Right forelimb (tissue), 1 donor: ENCODE data around the gene MLPH.

Source experiments
- DNase-seq: peaks from one replicate; pipeline ENCODE4 v3.0.0-alpha.2; 2018

Gene MLPH

DNA sequence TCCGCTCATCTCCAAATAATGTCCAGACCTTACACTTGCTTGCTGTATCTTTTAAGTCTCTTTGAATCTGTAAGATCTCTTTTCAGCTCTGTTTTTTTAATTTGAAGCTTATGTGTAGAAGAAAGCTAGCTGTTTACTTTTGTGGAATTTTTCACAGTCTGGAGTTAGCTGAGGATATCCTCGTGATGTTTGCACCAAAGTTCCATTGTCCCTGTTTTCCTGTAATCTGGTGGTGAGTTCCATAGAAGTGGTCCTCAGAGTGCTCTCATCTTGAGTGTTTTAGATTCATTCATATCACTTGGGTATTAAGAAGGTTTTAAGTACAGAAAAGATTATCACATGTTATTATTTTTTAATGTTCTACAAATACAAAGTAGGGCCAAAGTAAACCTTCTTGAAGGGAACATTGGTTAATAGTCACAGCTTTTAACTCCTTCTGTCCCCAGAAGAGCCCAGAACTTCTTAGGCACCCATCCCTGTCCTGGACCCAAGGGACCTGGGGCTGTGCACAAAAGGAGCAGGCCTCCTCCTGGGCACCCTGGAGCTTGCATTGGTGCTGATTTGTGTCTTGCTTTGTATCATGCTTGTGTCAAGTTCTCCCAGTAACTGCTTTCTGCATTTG lies 15.0 kb downstream of the MLPH start:
- no peak for DNase-seq

DNA sequence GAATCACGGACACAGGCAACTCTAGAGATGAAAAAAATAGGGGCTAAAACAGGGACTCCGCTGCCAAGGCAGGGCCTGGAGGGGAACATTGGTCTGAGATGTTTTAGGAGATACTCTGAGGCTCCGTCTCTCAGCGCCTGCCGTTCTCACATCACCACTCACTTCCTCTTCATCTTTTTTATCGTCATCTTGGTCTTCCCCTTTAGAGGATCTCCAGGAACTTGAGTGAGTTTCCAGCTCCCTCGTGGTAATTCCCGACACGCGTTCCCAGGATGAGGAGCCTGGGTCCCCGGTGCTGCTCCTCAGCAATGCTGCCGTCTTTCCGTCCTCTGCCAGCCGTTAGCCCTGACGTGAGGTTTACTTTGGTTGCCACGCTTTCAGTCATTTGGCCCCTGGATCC lies 16.1 kb downstream of the MLPH start:
- no peak for DNase-seq

DNA sequence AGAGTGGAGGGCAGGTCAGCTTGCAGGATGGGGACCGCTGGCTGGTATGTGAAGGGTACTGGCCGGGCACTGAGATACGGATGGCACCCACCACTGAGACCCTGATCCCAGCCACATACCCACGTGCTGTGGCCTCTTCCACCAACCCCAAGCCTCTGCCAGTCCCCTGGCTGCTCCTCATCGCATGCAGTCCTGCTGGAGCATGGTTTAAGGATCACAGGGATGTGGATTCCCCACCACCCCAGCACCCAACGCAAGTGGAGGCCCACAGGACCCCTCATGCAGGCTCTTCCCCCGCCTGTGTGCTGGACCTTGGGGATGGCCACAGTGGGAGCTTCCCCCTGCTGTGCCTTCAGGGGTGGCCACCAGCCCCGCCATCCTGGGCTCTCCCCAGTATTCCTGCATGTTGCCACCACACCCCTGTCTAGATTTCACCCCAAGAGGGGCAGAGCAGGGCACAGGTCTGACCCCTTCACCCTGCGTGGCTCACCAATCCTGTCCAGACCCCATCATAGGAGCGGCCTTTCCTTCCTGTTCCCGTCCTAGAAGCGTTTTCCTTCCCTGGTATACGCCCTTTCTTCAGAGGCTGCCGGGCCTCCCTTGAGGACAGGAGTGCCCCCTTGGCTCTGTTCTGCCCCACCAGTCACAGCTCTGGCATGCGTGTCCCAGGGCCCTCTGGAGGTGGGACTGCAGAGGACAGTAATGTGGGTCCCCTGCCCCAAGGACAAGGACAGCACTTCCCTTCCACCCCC lies 18.3 kb downstream of the MLPH start:
- DNase-seq, result no peak

DNA sequence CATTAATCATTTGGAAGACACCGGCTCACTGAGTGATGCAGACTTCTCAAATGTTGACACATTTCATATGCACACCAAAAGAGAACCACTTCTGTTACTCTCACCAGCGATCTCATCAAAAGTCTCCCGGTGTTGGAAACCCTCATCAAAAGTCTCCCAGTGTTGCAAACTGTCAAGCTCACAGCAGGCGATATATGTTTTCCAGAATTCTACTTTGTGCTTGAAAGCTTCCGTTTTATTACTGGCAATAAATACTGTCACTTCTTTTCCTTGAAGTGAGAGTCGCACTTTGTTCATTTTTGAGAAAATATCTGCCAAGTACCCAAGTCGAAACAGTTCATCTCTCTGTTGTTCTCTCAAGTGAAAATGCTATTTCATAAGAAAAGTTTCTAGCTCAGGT lies 20.5 kb downstream of the MLPH start:
- no peak for DNase-seq

DNA sequence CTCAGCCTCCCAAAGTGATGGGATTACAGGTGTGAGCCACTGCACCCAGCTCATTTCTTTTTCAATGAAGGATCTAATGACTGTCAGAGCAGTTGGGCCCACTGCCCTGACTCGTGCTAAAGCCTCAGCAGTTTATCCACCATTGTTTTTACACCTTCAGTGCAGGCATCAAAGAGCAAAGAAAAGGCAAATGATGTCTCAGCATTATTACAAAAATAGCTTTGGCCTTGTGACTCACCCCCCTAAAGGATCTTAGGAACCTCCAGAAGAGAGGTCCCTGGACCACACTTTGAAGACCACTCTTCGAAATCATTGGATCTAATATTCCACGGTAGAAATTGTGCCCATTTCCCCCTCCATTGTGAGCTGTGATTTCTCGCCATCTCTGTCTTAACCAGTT lies 21.3 kb downstream of the MLPH start:
- no peak for DNase-seq

DNA sequence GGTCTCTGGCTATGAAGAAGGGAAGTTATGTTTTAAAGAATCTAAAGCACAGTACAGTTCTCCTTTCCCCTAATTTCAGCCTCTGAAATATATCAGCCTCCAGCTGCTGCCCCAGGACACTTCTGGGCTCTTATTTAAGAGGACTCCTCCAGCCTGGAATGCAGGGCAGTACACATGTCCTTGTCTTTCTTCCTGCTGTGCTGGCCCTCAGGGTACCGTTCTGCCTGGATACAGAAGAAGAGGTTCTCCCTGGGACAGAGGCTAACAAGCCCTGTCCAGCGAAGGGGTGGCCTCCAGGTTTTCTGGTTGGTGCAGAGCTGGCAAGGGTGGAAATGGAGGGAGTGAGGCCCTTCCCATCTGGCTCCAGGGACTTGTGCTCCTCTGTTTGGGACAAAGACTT lies 22.1 kb downstream of the MLPH start:
- DNase-seq, result no peak

DNA sequence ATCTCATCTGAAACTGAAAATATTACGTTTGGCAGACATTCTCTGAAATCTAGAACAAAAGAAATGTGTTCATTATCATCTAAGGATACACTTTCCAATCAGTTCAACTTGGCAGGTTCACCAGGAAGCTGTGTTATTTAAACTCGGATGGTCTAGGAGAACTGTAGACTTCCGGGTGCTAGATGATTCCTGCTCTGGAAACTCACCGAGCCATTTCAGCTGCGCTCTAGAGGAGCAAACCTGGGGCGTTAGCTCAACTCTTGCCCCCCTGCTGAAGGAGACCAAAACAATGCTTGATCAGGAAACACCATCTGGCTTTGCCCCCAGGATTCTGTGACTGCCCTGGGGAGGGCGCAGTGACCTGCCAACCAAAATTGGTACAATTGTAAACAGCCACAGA lies 22.9 kb downstream of the MLPH start:
- no peak for DNase-seq

DNA sequence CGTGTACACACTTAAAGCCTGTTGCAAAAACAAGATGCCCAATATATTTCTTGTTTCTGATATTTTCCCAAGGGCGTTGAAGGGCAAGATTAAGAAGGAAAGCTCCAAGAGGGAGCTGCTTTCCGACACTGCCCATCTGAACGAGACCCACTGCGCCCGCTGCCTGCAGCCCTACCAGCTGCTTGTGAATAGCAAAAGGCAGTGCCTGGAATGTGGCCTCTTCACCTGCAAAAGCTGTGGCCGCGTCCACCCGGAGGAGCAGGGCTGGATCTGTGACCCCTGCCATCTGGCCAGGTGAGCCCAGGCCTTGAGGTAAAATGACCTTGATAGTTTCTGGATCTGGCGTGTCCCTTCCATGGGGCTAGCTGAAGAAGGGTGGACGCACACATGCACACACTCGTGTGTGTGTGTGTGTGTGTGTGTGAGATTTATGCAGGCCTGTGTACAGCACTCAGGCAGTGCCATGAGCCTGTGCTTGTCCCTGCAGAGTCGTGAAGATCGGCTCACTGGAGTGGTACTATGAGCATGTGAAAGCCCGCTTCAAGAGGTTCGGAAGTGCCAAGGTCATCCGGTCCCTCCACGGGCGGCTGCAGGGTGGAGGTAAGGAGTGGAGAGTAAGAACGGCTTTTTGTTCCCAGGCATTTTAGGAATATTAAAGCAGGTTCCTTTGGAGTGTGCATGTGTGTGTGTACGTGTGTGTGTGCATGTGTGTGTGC lies 23.6 kb downstream of the MLPH start:
- DNase-seq, result no peak

DNA sequence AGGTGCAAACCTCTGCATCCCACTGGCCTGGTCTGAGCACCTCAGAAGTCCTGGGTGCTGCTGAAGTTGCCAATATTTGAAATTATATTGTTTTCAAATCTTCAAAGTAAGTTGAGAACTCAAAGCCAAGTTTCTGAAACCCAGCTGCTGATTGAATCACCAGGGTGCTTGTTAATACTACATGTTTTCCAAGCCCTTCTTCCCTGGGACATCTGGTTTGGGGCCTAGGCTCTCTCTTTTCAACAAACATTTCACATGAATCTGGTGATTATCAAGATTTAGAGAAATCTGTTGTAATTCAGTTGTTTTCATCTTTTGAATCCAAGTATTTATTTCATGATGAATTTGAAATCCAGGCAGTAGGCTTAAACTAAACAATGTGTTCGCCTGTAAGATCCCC lies 24.4 kb downstream of the MLPH start:
- DNase-seq, result no peak

DNA sequence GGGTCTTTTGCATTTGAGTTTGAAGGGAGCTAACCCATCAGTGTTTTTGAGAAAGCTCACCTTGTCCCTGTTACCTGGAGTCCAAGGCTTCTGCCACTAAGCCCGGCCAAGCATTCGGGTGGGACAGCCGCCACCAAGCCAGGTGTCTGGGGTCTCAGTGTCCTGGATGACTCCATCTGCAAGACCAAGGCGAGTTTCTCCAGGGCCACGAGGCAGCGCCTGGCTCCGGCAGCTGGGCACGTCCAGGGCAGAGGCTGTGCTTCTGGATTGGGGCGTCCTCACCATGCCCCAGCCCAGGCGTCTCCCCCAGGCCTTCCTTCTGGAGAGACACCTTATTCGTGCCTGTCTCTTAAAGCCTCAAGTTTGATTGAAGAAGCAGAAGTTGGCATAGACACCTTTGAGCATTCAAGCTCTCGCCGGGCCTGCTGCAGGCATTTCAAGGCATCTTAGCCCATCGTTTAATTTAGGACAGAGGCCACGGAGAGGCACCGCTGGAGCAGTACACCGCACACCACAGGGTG lies 24.9 kb downstream of the MLPH start:
- DNase-seq, result no peak

DNA sequence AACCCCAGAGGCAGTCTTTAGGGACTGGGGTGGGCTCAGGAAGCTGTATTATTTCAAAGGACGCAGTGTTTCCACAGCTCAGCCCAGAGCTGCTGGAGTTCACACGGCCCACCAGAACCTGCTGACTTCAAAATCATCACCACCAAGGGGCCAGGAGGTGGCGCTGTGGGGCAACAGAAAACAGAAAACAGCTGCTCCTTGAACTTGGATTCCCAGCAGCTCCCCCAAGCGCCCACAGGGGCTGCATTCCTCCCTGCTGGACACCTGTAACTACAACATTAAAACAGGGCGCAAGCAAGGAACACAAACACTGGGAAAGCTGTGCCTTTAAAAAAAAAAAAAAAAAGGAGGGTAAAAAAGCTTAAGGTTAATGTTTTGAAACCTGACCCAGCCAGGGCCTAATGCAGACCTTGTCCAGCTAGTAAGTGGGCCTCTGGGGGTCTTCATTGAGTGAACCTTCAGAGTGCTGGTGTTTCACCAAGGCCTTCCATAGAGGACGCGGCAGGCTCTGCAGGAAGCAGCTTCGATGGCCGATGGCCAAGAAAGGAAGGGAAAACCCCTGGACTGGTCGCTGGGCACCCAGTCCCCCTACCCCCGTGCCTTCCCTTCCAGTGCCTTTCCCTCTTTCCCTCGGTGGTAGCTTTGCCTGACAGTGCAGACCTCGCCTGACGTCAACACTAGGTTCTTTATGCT lies 25.9 kb downstream of the MLPH start:
- peak; percentile 92 for DNase-seq

DNA sequence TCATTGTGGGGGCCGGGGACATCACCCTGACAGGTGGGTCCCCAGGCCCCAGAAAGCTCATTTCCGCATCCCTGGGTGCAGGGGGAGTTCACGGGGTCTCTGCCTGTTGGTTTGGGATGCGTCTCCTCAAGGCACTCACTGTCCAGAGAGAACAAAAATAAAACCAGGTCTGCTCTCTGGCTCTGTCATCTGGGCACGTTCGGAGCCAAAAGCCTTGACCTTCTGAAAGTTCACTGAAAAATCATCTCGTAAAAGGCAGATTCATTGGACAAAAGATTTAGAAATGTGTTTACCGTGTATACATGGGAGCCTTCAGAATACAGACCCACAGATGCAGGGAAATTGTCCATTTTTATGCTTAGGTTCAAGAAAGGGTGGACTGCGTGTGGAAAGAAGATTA lies 26.6 kb downstream of the MLPH start:
- no peak for DNase-seq

DNA sequence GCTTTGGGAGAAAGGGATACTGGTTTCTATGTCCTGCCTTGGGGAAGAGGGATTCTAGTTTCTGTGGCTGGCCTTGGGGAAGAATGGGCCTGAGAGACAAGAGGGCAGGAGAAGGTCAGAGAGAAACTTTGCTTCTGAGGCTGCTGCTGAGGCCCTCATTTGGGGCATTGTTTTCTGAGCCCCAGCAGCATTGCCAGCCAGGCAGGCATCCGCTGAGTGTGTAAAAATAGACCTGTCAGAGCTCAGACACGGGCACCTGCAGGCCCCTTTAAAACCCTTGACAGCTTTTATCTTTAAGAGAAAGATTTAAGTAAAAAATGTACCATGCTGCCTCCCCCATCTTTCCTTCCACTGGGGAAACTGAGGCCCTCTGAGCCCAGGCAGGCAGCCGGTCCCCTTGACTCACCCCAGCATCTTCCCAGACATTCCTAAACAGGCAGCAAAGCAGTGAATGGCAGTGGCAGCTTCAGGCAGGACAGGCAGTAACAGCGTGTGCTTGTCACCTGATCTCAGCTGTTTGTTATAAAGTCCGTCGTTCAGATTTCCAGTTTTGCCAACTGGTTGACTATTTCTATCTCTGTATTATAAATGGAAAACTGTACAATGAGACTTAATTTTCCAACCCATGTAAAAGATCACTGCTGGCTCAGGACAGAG lies 27.6 kb downstream of the MLPH start:
- no peak for DNase-seq

DNA sequence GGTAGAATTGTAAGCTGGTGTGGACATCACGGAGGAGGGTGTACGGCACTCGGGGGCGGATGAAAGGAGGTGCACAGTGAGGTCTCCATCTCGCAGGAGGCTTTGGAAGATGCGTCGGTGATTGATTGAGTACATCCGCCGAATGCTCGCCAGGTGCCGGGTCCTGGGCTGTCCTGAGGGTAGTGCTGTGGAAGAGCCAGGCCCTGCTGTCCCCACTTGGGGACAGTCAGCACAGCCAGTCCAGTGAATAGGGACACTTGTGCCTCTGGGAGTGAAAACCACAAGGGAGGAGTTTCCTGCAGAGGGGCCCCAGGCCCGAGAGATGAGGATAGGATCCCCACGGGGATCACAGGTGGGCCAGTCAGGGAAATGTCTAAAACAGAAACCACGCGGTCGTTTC lies 28.1 kb downstream of the MLPH start:
- DNase-seq, result no peak

DNA sequence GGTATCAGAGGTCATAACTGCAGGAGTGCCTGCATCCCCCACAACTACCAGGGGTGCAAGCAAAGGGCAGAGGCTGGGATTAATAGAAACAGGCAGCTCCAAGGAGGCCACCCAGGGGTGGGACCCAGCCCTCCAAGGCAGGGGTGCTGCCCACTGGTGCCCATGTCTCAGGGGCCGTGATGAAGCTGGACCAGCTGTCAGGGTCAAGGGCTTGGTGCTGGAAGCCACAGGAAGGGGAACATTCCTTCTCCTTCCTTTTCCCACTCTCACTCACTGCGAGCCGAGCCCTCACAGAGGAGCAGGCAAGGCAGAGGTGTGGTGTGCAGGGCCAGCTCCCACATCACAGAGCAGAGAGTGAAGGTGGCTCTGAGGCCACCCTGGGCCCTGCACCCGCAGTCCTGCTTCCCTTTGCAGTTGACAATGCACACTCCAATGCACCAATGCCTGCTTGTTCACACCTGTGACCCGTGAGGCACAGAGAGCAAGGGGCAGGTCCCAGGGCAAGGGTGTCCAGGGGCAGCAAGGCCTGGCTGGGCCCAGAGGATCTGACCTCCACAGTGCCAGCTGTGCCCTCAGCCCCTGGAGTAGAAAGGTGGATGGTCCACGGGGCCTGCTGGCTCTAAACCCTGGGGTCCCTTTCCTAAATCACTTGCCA lies 28.7 kb downstream of the MLPH start:
- no peak for DNase-seq

DNA sequence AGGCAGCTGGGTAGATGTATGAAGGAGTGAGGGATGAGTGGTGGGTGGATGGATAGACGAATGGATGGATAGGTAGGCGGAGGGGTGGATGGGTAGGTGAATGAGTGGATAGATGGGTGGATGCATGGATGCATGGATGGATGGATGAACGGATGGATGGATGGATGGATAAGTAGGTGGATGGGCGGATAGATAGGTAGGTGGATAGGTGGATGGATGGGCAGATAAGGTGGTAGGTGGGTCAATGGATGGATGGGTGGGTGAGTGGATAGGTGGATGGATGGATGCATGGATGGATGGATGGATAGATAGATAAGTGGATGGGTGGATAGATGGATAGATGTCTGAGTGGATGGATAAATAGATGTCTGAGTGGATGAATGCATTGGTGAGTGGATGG lies 30.1 kb downstream of the MLPH start:
- DNase-seq, result no peak

DNA sequence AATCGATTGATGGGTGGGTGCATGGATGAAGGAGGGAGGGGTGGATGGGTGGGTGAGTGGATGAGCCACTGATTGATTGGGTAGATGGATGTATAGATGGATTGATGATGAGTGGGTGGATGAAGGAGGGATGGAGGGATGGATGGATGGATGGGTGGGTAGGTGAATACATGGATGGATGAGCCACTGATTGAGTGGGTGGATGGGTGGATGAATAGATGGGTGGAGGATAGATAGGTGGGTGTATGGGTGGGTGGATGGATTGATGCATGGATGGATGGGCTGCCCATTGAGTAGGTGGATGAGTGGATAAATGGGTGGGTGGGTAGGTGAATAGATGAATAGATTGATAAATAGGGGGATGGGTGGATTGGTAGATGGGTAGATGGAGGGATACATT lies 30.9 kb downstream of the MLPH start:
- no peak for DNase-seq

DNA sequence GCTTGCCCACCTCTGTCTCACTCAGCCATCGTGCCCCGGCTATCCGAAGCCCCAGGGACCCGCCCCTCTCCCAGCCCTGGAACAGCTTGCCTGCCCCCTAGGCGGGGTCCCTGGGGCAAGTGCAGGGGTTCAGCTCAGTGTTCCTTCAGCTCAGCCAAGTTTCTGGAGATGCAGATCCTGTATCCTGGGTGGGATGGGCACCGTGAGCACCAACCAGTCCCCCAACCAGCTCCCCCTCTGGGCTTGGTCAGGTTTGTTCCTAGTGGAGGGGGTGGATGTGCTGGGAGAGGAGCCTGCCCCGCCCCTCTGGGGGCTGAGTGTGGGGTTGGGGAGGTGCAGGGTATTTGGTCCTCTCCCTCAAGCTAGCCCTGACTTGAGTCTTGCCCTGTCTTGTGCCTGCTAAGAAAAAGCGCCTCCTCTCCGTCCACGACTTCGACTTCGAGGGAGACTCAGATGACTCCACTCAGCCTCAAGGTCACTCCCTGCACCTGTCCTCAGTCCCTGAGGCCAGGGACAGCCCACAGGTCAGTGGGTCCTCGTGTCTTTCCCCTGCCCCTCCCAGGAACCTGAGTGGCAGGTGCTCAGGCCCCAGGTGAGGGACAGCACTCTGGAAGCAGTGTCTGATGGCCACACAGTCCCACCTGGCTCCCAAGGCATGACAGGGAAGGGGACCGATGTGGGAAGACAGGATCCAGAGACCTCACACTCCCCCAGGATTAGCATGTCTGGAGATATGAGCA lies 32.6 kb downstream of the MLPH start:
- DNase-seq, result no peak

DNA sequence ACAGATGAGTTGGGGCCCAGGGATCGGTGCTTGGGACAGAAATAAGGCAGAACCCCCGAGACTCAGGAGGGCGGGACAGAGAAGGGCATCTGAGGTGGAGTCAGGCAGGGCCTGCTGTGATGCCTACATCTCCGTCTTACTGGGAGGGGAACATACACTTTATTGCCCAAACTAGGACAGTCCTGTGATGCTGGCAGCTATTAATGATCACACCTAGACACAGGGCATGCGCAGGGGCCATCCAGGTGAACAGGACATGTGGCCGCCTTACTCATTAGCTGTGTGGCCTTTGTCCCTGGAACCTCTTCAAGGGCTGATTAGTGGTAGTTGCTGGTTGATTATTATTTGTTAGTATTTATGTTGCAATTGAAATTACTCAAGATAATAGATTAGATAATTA lies 33.2 kb downstream of the MLPH start:
- DNase-seq, result no peak

DNA sequence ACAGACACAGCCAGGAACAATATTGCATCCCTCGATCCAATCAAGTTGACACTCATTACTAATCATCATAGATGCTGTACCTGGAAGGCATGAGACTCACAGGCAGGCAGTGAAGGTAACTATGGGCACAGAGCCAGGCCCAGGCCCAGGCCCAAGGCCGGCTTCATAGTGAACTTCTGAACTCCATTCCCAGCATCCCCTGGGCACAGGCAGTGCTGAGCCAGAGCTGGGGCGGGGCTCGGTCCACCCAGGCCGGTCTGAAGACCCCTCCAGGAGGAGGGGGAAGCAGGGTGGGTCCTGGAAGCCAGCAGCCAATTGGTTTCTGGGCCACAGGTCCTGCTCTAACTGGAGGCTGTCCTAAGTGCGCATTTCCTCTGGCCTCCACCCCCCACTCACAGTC lies 37.6 kb downstream of the MLPH start:
- no peak for DNase-seq

DNA sequence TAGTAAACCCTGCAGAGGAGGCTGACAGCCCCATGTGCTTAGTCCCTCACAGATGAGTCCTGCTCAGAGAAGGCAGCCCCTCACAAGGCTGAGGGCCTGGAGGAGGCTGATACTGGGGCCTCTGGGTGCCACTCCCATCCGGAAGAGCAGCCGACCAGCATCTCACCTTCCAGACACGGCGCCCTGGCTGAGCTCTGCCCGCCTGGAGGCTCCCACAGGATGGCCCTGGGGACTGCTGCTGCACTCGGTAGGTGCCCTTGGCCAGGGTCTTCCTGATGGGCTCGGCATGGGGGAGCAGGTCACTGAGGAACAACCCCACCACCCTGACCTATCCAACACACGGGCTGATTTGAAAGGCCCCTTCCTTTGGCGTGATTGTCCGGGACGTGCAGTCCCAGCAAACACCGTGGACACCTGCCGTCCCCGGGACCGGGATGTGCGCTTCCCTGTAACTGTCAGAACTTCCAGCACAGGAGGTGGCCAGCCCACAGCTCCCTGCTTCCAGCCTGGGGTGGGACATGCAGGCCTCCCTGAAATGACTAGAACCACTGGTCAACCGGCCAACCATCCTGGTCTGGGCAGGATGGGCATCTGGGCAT lies 38.6 kb downstream of the MLPH start:
- DNase-seq, result no peak
